ENCODE measurements around the gene SLC13A4.
"Not testable (repeated sequence)": the region's sequence is repeated elsewhere in the genome, so short reads cannot be mapped to it uniquely, and the experiment has no call there.

Gene SLC13A4

GRCh38 chr7:135687466-135687865 lies 40.5 kb downstream of the SLC13A4 start:
- no peak for DNase-seq

GRCh38 chr7:135685306-135686084 lies 42.5 kb downstream of the SLC13A4 start:
- no peak for DNase-seq

- no peak for DNase-seq
Observed at GRCh38 chr7:135684699-135685098, 43.3 kb downstream of the SLC13A4 start.

- DNase-seq, result no peak
Observed at GRCh38 chr7:135684136-135684535, 43.9 kb downstream of the SLC13A4 start.

GRCh38 chr7:135683609-135684008 lies 44.4 kb downstream of the SLC13A4 start:
- no peak for DNase-seq

GRCh38 chr7:135682191-135682590 lies 45.8 kb downstream of the SLC13A4 start:
- DNase-seq, result no peak

GRCh38 chr7:135681762-135682161 lies 46.2 kb downstream of the SLC13A4 start:
- no peak for DNase-seq

- DNase-seq, result no peak
Observed at GRCh38 chr7:135678612-135679575, 49.1 kb downstream of the SLC13A4 start.

- no peak for DNase-seq
Observed at GRCh38 chr7:135673360-135673706, 54.7 kb downstream of the SLC13A4 start.

- DNase-seq, result peak in 1 of 5 experiments; percentile 47
Observed at GRCh38 chr7:135672560-135673359, 55.2 kb downstream of the SLC13A4 start.

GRCh38 chr7:135670179-135670578 lies 57.8 kb downstream of the SLC13A4 start:
- no peak for DNase-seq

- DNase-seq, result no peak
Observed at GRCh38 chr7:135669774-135670173, 58.2 kb downstream of the SLC13A4 start.

- not testable (repeated sequence) for DNase-seq
Observed at GRCh38 chr7:135668852-135669395, 59.1 kb downstream of the SLC13A4 start.

- DNase-seq, result not testable (repeated sequence)
Observed at GRCh38 chr7:135667626-135668025, 60.4 kb downstream of the SLC13A4 start.

- DNase-seq, result no peak
Observed at GRCh38 chr7:135666846-135667245, 61.1 kb downstream of the SLC13A4 start.

GRCh38 chr7:135666156-135666555 lies 61.8 kb downstream of the SLC13A4 start:
- no peak for DNase-seq

GRCh38 chr7:135665042-135665441 lies 62.9 kb downstream of the SLC13A4 start:
- no peak for DNase-seq

GRCh38 chr7:135664046-135664589 lies 63.9 kb downstream of the SLC13A4 start:
- DNase-seq, result peak in 1 of 5 experiments; percentile 46

- DNase-seq, result peak; percentile 90 to 98 (median 94)
Observed at GRCh38 chr7:135662373-135663114, 65.4 kb downstream of the SLC13A4 start, which contains the start of gene STMP1. Gene STMP1 (plus strand): TSS chr7:135662514.

- DNase-seq, result no peak
Observed at GRCh38 chr7:135662123-135662372, 65.9 kb downstream of the SLC13A4 start.

GRCh38 chr7:135661311-135662122 lies 66.5 kb downstream of the SLC13A4 start:
- no peak for DNase-seq

All from T-helper 2 cell (primary cell).